ENCODE data around the gene METTL16.

- TF ChIP-seq CTCF (IDR thresholded peaks at IDR 0.05) (no peak), POLR2A (IDR thresholded peaks at IDR 0.05) (no peak)
Measured at GRCh38 chr17:2398182-2398581, 113.5 kb downstream of the METTL16 start.

Measured in uterus (tissue), 2 donors.